Measurements from ENCODE around the gene TTLL5.
"Not testable (repeated sequence)": the region's sequence is repeated elsewhere in the genome, so short reads cannot be mapped to it uniquely, and the experiment has no call there.

The TTLL5 gene

GRCh38 chr14:75835156-75835725 lies 174.2 kb downstream of the TTLL5 start:
- no peak for DNase-seq (ENCODE audit: low read depth in 2 of 2)

- DNase-seq (ENCODE audit: low read depth in 2 of 2) = no peak
These were observed 174.7 kb downstream of the TTLL5 start for GRCh38 chr14:75835737-75836136.

GRCh38 chr14:75837151-75837787 lies 176.2 kb downstream of the TTLL5 start:
- no peak for DNase-seq (ENCODE audit: low read depth in 2 of 2)

- DNase-seq (ENCODE audit: low read depth in 2 of 2) = no peak
These were observed 179.9 kb downstream of the TTLL5 start for GRCh38 chr14:75840911-75841310.

- no peak for DNase-seq (ENCODE audit: low read depth in 2 of 2)
These were observed 181.5 kb downstream of the TTLL5 start for GRCh38 chr14:75842551-75842950.

- DNase-seq (ENCODE audit: low read depth in 2 of 2) = no peak
These were observed 183.4 kb downstream of the TTLL5 start for GRCh38 chr14:75844486-75844885.

GRCh38 chr14:75845136-75845804 lies 184.2 kb downstream of the TTLL5 start:
- DNase-seq (ENCODE audit: low read depth in 2 of 2) = no peak

- not testable (repeated sequence) for DNase-seq (ENCODE audit: low read depth in 2 of 2)
These were observed 185.6 kb downstream of the TTLL5 start for GRCh38 chr14:75846694-75847093.

- no peak for DNase-seq (ENCODE audit: low read depth in 2 of 2)
These were observed 186.5 kb downstream of the TTLL5 start for GRCh38 chr14:75847584-75847983.

- no peak for DNase-seq (ENCODE audit: low read depth in 2 of 2)
These were observed 187.3 kb downstream of the TTLL5 start for GRCh38 chr14:75848167-75848913.

- no peak for DNase-seq (ENCODE audit: low read depth in 2 of 2)
These were observed 188.4 kb downstream of the TTLL5 start for GRCh38 chr14:75849300-75849895.

GRCh38 chr14:75851574-75851866 lies 190.5 kb downstream of the TTLL5 start:
- DNase-seq (ENCODE audit: low read depth in 2 of 2) = no peak

- no peak for DNase-seq (ENCODE audit: low read depth in 2 of 2)
These were observed 193.2 kb downstream of the TTLL5 start for GRCh38 chr14:75854111-75854799.

GRCh38 chr14:75857199-75857598 lies 196.2 kb downstream of the TTLL5 start:
- no peak for DNase-seq (ENCODE audit: low read depth in 2 of 2)

GRCh38 chr14:75858362-75858761 lies 197.3 kb downstream of the TTLL5 start:
- no peak for DNase-seq (ENCODE audit: low read depth in 2 of 2)

- no peak for DNase-seq (ENCODE audit: low read depth in 2 of 2)
These were observed 198.7 kb downstream of the TTLL5 start for GRCh38 chr14:75859746-75860145.

GRCh38 chr14:75860561-75861160 lies 199.6 kb downstream of the TTLL5 start:
- DNase-seq (ENCODE audit: low read depth in 2 of 2) = no peak

- DNase-seq (ENCODE audit: low read depth in 2 of 2) = no peak
These were observed 200.1 kb downstream of the TTLL5 start for GRCh38 chr14:75861161-75861621.

- DNase-seq (ENCODE audit: low read depth in 2 of 2) = no peak
These were observed 202.2 kb downstream of the TTLL5 start for GRCh38 chr14:75863221-75863620.

GRCh38 chr14:75864352-75864751 lies 203.3 kb downstream of the TTLL5 start:
- no peak for DNase-seq (ENCODE audit: low read depth in 2 of 2)

- no peak for DNase-seq (ENCODE audit: low read depth in 2 of 2)
These were observed 204.5 kb downstream of the TTLL5 start for GRCh38 chr14:75865531-75865930.

All from activated CD8-positive, alpha-beta memory T cell treated with anti-CD3 and anti-CD28 coated beads for 4 hours (primary cell).